Fibroblast of mammary gland (primary cell): ENCODE results near the gene MLF2.

Source experiments
- DNase-seq: peaks from one replicate; pipeline ENCODE4 v3.0.0-alpha.2; 2010; ENCODE audit warnings: low read depth
- H3K4me3 ChIP-seq: 2 replicates; pipeline ENCODE4 v1.5.1; 2011; ENCODE audit warnings: low read depth, mild to moderate bottlenecking, low read length, moderate library complexity; ENCODE audit not compliant: control insufficient read depth
- CTCF ChIP-seq: conservative IDR thresholded peaks from 2 replicates; pipeline ENCODE4 v1.5.1; 2011; ENCODE audit warnings: low read depth, low read length, inconsistent platforms; ENCODE audit not compliant: control insufficient read depth, insufficient read depth

MLF2 gene

GRCh38 chr12:6752921-6753771, at the start of gene MLF2:
Gene MLF2, minus strand, starts transcription at chr12:6753141. Its CDS starts 807 bp downstream, at chr12:6752334.
- no peak for TF ChIP-seq CTCF
- peak; percentile 100 for DNase-seq

GRCh38 chr12:6799147-6799546, 46.2 kb upstream of the MLF2 start:
- DNase-seq = no peak
- no peak overlapping the region for H3K4me3 ChIP-seq
- TF ChIP-seq CTCF = no peak

More at GRCh38 chr12:6752921-6753771, at the start of gene MLF2:
- H3K4me3 ChIP-seq = peak within 1 kb of the TSS; percentile 83

- no peak for TF ChIP-seq CTCF
- DNase-seq = no peak
- H3K4me3 ChIP-seq = no peak overlapping the region
Measured at GRCh38 chr12:6796576-6796975, 43.6 kb upstream of the MLF2 start.

GRCh38 chr12:6795088-6795487, 42.1 kb upstream of the MLF2 start:
- no peak for TF ChIP-seq CTCF
- DNase-seq = no peak
- H3K4me3 ChIP-seq = no peak overlapping the region

GRCh38 chr12:6792522-6793201, 39.7 kb upstream of the MLF2 start:
- no peak for TF ChIP-seq CTCF
- DNase-seq = no peak
- no peak overlapping the region for H3K4me3 ChIP-seq

- TF ChIP-seq CTCF = no peak
- H3K4me3 ChIP-seq = no peak overlapping the region
- DNase-seq = no peak
Measured at GRCh38 chr12:6791931-6792520, 39.1 kb upstream of the MLF2 start.
